ENCODE results near the gene SYNDIG1L. TPM values are rescaled to one million over a fixed set of nuclear protein-coding genes. Genes with fewer than 3 reads are reported as not detected.
"Not testable (repeated sequence)": the region's sequence is repeated elsewhere in the genome, so short reads cannot be mapped to it uniquely, and the experiment has no call there.

SYNDIG1L gene
- polyA plus RNA-seq, 1 donor from 2014 or later, result 2.0 TPM

GRCh38 chr14:74456684-74457564 lies 30.9 kb upstream of the SYNDIG1L start:
- H3F3A ChIP-seq (ENCODE audit: insufficient read depth, low read length, poor library complexity, severe bottlenecking), result no peaks in the 10 kb centered on the region
- no peak overlapping the region for H3K4me3 ChIP-seq (ENCODE audit: low read length)
- no peak overlapping the region for H2AFZ ChIP-seq (ENCODE audit: low read depth, low read length)
- no peaks in the 10 kb centered on the region for H3K9me2 ChIP-seq (ENCODE audit: insufficient read depth, low read length)
- no peak overlapping the region for H3K9ac ChIP-seq (ENCODE audit: low read length)
- H4K20me1 ChIP-seq (ENCODE audit: insufficient read depth), result no peaks in the 10 kb centered on the region
- TF ChIP-seq RAD21 (conservative IDR thresholded peaks at IDR 0.05) (no peak), POLR2AphosphoS5 (IDR thresholded peaks at IDR 0.05) (no peak), MXI1 (conservative IDR thresholded peaks at IDR 0.05; ENCODE audit: poor library complexity, severe bottlenecking) (no peak), CTCF (IDR thresholded peaks at IDR 0.05; ENCODE audit: poor library complexity, severe bottlenecking) (no peak), SMC3 (conservative IDR thresholded peaks at IDR 0.05; ENCODE audit: poor library complexity) (no peak), REST (IDR thresholded peaks at IDR 0.05; ENCODE audit: borderline replicate concordance) (no peak), TAF1 (IDR thresholded peaks at IDR 0.05; ENCODE audit: low read depth) (no peak), EZH2 (IDR thresholded peaks at IDR 0.05; ENCODE audit: borderline replicate concordance, insufficient read depth, low read length, poor library complexity, severe bottlenecking) (no peak), EP300 (conservative IDR thresholded peaks at IDR 0.05; ENCODE audit: poor library complexity, severe bottlenecking) (no peak)
- H3K79me2 ChIP-seq (replicated peaks; ENCODE audit: insufficient read depth, low read length), result no peaks in the 10 kb centered on the region
- no peaks in the 10 kb centered on the region for H3K36me3 ChIP-seq (ENCODE audit: insufficient read depth, low read length)
- H3K9me3 ChIP-seq (ENCODE audit: low read length), result no peaks in the 10 kb centered on the region
- no peak overlapping the region for H3K27ac ChIP-seq (ENCODE audit: low read length)
- no peaks in the 10 kb centered on the region for H3K27me3 ChIP-seq (ENCODE audit: insufficient read depth, low read depth, low read length)
- H3K4me2 ChIP-seq (ENCODE audit: low read length), result no peak overlapping the region

- H4K20me1 ChIP-seq (ENCODE audit: insufficient read depth); H3K27me3 ChIP-seq (ENCODE audit: insufficient read depth, low read depth, low read length); H3K36me3 ChIP-seq (ENCODE audit: insufficient read depth, low read length); H3F3A ChIP-seq (ENCODE audit: insufficient read depth, low read length, poor library complexity, severe bottlenecking); H3K4me2 ChIP-seq (ENCODE audit: low read length); H3K9ac ChIP-seq (ENCODE audit: low read length); H3K4me3 ChIP-seq (ENCODE audit: low read length); H3K79me2 ChIP-seq (replicated peaks; ENCODE audit: insufficient read depth, low read length); H3K9me2 ChIP-seq (ENCODE audit: insufficient read depth, low read length); H2AFZ ChIP-seq (ENCODE audit: low read depth, low read length); H3K9me3 ChIP-seq (ENCODE audit: low read length); H3K27ac ChIP-seq (ENCODE audit: low read length): not testable (repeated sequence)
Measured at GRCh38 chr14:74454397-74454796, 28.4 kb upstream of the SYNDIG1L start.

Measured in neural cell (in vitro differentiated cells).